ENCODE results near the gene SPDYE4. TPM values are rescaled to one million over a fixed set of nuclear protein-coding genes. Genes with fewer than 3 reads are reported as not detected.

The SPDYE4 gene
- total RNA-seq, 1 donor from 2014 or later: not detected

- Histone ChIP-seq H3K9me3 (replicated peaks) (no peaks in the 10 kb centered on the region), H3K4me1 (peaks cover 6% of the 10 kb centered on the region), H3K27ac (replicated peaks) (no peak overlapping the region), H3K36me3 (no peaks in the 10 kb centered on the region), H3K4me3 (no peak overlapping the region), H3K27me3 (ENCODE audit: low read depth) (no peaks in the 10 kb centered on the region)
- intact Hi-C loops (cut with micrococcal nuclease): no loop called here
- no peak for DNase-seq
- TF ChIP-seq CTCF (IDR thresholded peaks at IDR 0.05; ENCODE audit: borderline replicate concordance): no peak
Observed at GRCh38 chr17:8736796-8737195, 21.6 kb downstream of the SPDYE4 start.

GRCh38 chr17:8736362-8736761 is 22.0 kb downstream of the SPDYE4 start:
- DNase-seq: no peak
- Histone ChIP-seq H3K36me3 (no peaks in the 10 kb centered on the region), H3K4me3 (no peak overlapping the region), H3K9me3 (replicated peaks) (no peaks in the 10 kb centered on the region), H3K27me3 (ENCODE audit: low read depth) (no peaks in the 10 kb centered on the region), H3K27ac (replicated peaks) (no peak overlapping the region), H3K4me1 (peaks cover 6% of the 10 kb centered on the region)
- no peak for TF ChIP-seq CTCF (IDR thresholded peaks at IDR 0.05; ENCODE audit: borderline replicate concordance)
- intact Hi-C loops (cut with micrococcal nuclease): no loop called here

- no peak for DNase-seq
- intact Hi-C loops (cut with micrococcal nuclease): no loop called here
- Histone ChIP-seq H3K4me3 (no peak overlapping the region), H3K27ac (replicated peaks) (no peak overlapping the region), H3K27me3 (ENCODE audit: low read depth) (no peaks in the 10 kb centered on the region), H3K9me3 (replicated peaks) (no peaks in the 10 kb centered on the region), H3K4me1 (peaks cover 6% of the 10 kb centered on the region), H3K36me3 (no peaks in the 10 kb centered on the region)
- no peak for TF ChIP-seq CTCF (IDR thresholded peaks at IDR 0.05; ENCODE audit: borderline replicate concordance)
Observed at GRCh38 chr17:8735336-8735939, 22.9 kb downstream of the SPDYE4 start.

GRCh38 chr17:8734876-8735275 is 23.5 kb downstream of the SPDYE4 start:
- DNase-seq: no peak
- Histone ChIP-seq H3K4me1 (peaks cover 6% of the 10 kb centered on the region), H3K36me3 (no peaks in the 10 kb centered on the region), H3K27me3 (ENCODE audit: low read depth) (no peaks in the 10 kb centered on the region), H3K4me3 (no peak overlapping the region), H3K27ac (replicated peaks) (no peak overlapping the region), H3K9me3 (replicated peaks) (no peaks in the 10 kb centered on the region)
- intact Hi-C loops (cut with micrococcal nuclease): no loop called here
- TF ChIP-seq CTCF (IDR thresholded peaks at IDR 0.05; ENCODE audit: borderline replicate concordance): no peak

- Histone ChIP-seq H3K36me3 (no peaks in the 10 kb centered on the region), H3K9me3 (replicated peaks) (no peaks in the 10 kb centered on the region), H3K27ac (replicated peaks) (no peak overlapping the region), H3K27me3 (ENCODE audit: low read depth) (no peaks in the 10 kb centered on the region), H3K4me1 (peaks cover 6% of the 10 kb centered on the region), H3K4me3 (no peak overlapping the region)
- TF ChIP-seq CTCF (IDR thresholded peaks at IDR 0.05; ENCODE audit: borderline replicate concordance): no peak
- intact Hi-C loops (cut with micrococcal nuclease): no loop called here
- no peak for DNase-seq
Observed at GRCh38 chr17:8732406-8733085, 25.8 kb downstream of the SPDYE4 start.

Measured in left ventricle myocardium inferior (tissue), 1 donor.